Epithelial cell of prostate (primary cell): ENCODE measurements around the gene TMEM82.

Source experiments
- DNase-seq: peaks from one replicate; pipeline ENCODE4 v3.0.0-alpha.2; 2011; ENCODE audit warnings: low read depth, low spot score
- H3K27ac ChIP-seq: fragments of 450-650 bp; 2 replicates; pipeline ENCODE4 v1.5.1; 2017; ENCODE audit warnings: mild to moderate bottlenecking

The TMEM82 gene

GRCh38 chr1:15734901-15735300, 7.4 kb upstream of the TMEM82 start:
- no peak overlapping the region for H3K27ac ChIP-seq
- no peak for DNase-seq

DNA sequence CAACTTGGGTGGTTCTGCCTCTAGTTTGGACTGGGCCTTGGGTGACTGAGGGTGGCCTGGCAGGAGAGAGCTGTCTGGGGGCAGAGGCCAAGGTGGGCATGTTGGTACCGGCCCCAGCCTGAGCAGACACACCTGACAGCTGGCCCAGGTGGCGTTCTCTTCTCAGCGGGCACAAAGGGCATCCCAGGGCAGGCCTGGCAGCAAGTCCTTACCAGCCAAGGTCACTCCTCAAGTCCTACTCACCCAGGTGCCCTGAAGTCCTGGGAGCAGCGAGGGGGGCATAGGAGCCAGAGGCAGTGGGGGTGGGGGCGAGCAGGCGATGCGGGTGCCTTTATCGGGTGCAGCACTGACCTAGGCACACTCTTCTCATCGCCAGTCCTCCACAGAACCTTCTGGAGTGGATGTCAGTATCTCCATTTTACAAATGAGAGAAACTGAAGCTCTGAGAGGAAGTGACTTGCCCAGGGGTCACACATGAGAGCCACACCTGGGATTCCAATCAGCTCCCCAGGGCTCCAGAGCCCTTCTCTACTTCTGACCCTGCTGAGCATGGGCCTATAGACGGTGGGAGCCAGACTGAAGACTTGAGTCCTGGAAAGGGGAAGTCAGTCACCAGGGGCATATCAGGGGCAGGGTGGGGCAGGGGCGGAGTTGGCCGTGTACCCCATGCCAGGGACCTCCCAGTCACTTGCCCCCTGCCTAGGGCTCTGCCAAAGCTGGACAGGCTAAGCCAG, 6.8 kb upstream of the TMEM82 start:
- no peak for DNase-seq
- H3K27ac ChIP-seq = no peak overlapping the region

GRCh38 chr1:15736038-15736891, 6.0 kb upstream of the TMEM82 start, which contains the start of gene SLC25A34:
Gene SLC25A34 (plus strand): TSS chr1:15736258. CDS start chr1:15736486, 228 bp downstream.
- no peak for DNase-seq
- H3K27ac ChIP-seq = no peak within 1 kb of the TSS

GRCh38 chr1:15736892-15737261, 5.4 kb upstream of the TMEM82 start:
- no peak for DNase-seq
- no peak overlapping the region for H3K27ac ChIP-seq

GRCh38 chr1:15737324-15738319, 4.7 kb upstream of the TMEM82 start:
- DNase-seq = no peak
- H3K27ac ChIP-seq = no peak overlapping the region

DNA sequence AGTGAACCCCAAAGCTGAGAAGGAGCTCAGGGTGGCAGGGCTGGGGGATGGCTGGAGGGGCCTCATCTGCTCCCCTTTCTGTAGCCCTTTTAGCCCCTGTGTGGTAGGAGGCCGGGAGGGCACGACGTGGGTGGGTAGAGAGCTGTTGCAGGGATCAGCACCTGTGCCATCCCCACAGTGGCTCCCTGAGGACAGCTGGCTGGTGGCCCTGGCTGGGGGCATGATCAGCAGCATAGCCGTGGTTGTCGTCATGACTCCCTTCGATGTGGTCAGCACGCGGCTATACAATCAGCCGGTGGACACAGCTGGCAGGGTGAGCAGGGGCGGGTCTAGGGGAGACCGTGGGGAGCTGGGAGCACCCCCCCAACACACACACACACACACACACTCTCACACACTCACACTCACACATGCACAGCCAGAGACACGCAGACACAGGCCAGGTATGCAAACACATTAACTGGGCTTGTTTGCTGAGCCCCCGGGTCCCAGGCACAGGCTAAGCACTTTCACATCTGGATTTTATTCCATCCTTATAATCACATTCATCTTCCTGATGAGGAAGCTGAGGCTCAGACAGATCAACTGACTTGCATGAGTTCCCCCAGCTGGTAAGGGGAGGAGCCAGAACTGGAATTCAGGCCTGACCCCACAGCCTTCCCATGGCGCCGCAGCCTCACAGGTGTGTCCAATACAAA, 3.7 kb upstream of the TMEM82 start:
- DNase-seq = no peak
- no peak overlapping the region for H3K27ac ChIP-seq

DNA sequence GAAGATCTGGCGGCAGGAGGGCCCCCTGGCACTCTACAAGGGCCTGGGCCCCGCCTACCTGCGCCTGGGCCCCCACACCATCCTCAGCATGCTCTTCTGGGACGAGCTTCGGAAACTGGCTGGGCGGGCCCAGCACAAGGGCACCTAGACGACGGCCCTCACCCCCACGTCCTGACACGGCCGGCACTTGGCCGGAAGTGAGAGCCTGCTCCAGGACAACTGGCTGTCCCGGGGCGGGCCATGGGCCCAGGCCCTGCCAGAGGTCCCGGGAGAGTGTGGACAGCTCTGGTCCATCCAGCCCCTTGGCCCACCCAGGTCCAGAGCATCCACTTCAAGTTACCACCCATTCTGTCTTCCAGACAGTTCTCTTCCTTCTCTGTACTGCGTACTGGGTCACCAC, 3.0 kb upstream of the TMEM82 start:
- DNase-seq = no peak
- no peak overlapping the region for H3K27ac ChIP-seq

DNA sequence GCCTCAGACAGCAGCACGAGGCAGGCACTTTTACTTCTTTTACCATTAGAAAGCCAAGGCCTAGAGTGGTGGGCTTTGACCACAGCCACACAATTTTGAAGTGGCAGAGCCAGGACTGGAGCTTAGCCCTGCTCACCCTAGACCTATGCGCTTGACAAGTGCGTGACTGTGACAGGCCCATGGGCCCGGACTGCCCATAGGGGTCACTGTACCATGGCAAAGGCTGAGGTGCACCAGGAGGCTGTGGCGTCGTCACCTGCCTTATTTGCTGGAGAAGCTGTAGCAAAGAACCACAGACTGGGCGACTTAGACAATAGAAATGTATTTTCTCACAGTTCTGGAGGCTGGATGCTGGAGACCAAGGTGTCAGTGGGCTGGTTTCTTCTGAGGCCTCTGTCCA, 2.6 kb upstream of the TMEM82 start:
- H3K27ac ChIP-seq = no peak overlapping the region
- no peak for DNase-seq

DNA sequence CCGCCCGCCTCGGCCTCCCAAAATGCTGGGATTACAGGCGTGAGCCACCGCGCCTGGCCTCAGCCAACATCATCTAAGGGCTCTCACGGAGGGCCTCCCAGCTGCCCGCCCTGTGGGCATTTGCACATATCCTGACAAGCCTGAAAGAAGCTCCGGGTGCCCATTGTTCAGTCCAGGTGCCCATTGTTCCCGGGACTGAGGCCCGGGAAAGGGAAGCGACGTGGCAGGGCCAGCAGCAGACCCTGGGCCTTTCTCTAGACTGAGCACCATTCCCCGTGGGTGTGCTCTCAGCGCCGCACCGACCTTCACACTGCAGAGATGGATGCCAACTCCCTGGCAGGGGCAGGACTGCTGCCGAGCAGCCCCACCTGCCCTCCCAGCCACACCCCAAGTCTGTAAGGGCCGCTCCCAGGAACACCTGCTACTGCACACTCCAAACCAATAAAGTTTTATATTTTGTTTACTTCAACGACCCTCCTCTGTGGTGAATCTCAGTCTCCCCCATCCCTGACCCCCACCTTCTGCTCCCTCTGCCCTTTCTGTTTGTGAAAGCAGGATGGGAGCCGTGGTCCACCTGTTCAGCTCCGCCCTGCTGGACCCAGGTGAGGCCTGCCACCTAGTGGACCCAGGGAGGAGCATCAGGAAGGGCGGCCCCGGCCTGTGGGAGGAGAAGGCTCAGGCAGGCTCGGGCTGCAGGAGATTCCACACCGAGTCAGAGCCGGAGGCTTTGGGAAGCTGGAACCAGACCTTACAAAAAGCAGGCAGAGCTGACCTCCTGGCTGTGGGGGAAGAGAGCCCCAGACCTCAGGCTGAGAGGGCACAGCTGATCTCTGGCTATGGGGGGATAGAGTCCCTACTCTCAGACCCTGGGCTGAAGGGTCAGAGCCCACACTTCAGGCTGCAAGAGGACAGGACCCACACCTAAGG, 1.1 kb upstream of the TMEM82 start:
- no peak for DNase-seq
- no peak overlapping the region for H3K27ac ChIP-seq

GRCh38 chr1:15744122-15744679, 1.9 kb downstream of the TMEM82 start:
- no peak overlapping the region for H3K27ac ChIP-seq
- no peak for DNase-seq

GRCh38 chr1:15747378-15747777, 5.1 kb downstream of the TMEM82 start:
- H3K27ac ChIP-seq = no peak overlapping the region

DNA sequence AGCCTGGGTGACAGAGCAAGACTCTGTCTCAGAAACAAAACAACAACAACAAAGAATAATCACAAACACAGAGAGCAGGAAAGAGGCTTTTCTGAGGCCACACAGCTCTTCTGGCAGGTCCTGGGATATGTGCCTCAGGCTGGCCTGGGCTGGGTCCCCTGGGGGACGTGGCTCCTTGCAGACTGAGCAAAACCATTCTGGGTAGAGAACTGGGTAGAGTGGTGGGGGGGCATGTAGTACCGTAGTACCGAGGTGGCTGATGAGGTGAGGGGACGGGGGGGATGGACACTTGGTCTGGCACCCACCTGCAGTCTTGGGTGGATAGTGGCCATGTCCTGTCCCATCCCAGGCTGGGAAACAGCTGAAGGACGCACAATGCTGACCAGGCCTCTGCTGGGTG, 6.0 kb downstream of the TMEM82 start:
- H3K27ac ChIP-seq = no peak overlapping the region
- no peak for DNase-seq

More at GRCh38 chr1:15747378-15747777, 5.1 kb downstream of the TMEM82 start:
- no peak for DNase-seq

DNA sequence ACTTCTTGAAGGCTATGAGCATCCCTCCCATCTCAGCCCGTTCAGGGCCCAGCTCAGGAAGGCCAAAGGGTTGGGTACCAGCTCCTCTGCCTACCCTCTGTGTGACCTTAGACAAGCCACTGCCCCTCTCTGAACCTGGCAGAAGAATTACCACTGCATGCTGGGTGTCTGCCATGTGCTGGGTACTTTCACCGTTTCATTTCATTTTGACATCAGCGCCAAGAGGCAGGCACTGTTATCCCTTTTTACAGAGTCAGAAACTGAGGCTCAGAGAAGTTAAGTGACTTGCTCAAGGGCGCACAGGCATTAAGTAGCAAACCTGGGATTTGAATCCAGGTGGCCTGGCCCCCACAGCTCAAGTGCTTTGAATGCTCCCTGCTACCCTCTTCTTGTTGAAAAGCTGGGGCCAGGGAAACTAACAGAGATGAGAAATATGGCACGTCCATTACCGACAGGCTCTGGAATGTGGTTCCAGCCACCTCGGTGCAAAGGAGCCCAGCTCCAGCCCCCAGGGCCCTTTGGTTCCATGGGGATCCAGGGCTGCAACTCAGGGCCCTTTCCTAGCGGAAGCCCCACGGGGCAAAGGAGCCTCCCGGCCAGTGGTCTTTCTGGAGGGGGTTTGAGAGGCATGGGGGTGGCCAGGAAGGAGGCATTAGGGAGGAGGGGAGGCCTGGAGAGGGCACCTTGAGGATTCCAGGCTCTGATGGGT, 6.5 kb downstream of the TMEM82 start:
- no peak for DNase-seq
- H3K27ac ChIP-seq = no peak overlapping the region

DNA sequence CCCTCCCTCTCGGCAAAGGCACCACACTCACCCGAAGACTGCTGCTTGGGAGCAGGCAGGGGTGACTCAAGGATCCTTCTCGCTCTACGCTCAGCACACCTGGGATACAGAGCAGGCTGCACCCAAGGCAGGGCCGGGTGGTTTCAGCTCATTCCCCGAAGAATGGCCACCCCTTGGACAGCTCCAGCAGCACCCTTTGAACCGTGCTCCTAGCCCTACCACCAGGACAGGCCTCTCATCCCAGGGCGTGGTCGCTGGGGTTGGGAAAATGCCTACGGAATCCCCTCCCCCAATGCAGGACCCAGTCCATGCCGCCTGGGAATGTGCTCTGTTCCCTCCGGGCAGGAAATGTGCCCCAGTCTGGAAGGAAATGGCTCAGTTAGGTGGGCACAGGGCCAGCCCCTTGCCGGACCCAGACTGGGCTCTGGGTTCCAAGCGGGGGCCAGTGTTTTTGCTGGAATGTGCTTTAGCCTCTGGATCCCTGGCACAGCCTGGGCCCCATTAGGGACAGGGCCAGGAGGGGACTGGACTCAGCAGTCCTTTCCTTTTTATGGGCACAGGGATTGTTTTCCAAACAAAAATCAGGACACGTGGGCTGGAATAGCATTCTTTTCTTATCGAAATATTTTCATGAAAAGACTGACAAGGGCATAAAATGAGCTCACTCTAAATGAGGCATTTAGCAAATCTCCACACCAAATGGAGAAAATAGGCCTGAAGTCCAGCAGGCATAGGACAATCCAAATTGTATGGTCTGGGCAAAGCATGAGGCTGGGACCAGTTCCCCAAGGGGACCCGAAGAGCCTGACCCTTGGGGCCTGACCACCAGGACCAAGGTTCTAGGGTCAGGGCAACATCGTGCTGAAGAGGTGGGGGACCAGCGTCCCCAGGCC, 7.3 kb downstream of the TMEM82 start:
- DNase-seq = no peak
- no peak overlapping the region for H3K27ac ChIP-seq

DNA sequence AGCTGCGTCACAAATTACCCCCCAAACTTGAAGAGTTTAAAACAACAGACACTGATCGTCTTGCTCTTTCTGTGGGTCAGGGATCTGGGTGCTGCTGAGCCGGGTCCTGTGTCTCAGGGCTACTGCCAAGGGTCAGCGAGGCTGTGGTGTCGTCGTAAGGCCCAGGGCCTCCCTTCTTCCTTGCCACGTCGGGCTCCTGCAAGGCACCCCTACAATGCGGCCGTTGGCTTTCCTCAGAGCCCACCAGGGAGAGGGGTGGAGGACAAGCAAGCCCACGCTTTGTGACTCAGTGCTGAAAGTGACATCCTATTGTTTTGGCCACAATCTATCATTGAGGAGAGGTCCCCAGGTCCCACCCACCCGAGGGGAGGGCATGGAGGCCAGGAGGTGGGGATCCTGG, 8.6 kb downstream of the TMEM82 start:
- no peak overlapping the region for H3K27ac ChIP-seq
- no peak for DNase-seq

DNA sequence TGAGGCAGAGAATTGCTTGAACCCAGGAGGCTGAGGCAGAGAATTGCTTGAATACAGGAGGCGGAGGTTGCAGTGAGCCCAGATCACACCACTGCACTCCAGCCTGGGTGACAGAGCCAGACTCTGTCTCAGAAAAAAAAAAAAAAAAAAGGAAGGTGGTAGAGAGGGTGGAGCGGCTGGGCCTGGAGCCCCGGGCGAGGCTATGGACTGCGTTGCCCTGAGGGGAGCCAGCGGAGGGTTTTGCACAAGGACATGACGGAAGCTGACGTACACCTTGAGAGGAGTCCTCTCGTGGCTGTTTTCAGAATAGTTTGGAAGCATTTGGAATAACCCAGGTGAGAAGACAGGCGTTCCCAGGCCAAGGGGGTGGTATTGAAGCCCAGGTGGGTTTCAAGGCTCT, 9.4 kb downstream of the TMEM82 start:
- DNase-seq = no peak

GRCh38 chr1:15753776-15754175, 11.5 kb downstream of the TMEM82 start:
- H3K27ac ChIP-seq = no peak overlapping the region
- DNase-seq = no peak

More for the DNA sequence above, 9.4 kb downstream of the TMEM82 start:
- H3K27ac ChIP-seq = no peak overlapping the region
